Osteoblast (primary cell): ENCODE measurements around the gene ADRA2C. TPM values are rescaled to one million over a fixed set of nuclear protein-coding genes. Genes with fewer than 3 reads are reported as not detected.

Experiments
- DNase-seq: peaks from one replicate; pipeline ENCODE4 v3.0.0; 2011; ENCODE audit warnings: low spot score, mixed read lengths; ENCODE audit not compliant: insufficient read length; ENCODE audit errors: missing footprints
- H2AFZ ChIP-seq: 2 replicates; pipeline ENCODE4 v1.6.0; 2011; ENCODE audit warnings: mild to moderate bottlenecking, low read length
- H3K27ac ChIP-seq: 2 replicates; pipeline ENCODE4 v1.5.1; 2011; ENCODE audit warnings: mild to moderate bottlenecking, low read depth, low read length, moderate library complexity
- H3K27me3 ChIP-seq: 2 replicates; pipeline ENCODE4 v1.6.0; 2012; ENCODE audit warnings: mild to moderate bottlenecking, control low read depth, inconsistent platforms, low read length, moderate library complexity; ENCODE audit not compliant: insufficient read depth
- H3K36me3 ChIP-seq: 2 replicates; pipeline ENCODE4 v1.5.1; 2011; ENCODE audit warnings: mild to moderate bottlenecking, low read length, control low read depth, moderate library complexity; ENCODE audit not compliant: insufficient read depth
- H3K4me1 ChIP-seq: 2 replicates; pipeline ENCODE4 v1.5.1; 2011; ENCODE audit warnings: mild to moderate bottlenecking, low read length, control low read depth, moderate library complexity; ENCODE audit not compliant: insufficient read depth
- H3K4me2 ChIP-seq: 2 replicates; pipeline ENCODE4 v1.6.0; 2011; ENCODE audit warnings: mild to moderate bottlenecking, low read length; ENCODE audit not compliant: insufficient read depth
- H3K4me3 ChIP-seq: fragments of 200-600 bp; sonication (generic); 3 replicates; pipeline ENCODE4 v1.5.1; 2012; ENCODE audit warnings: mild to moderate bottlenecking, low read length, inconsistent platforms; ENCODE audit not compliant: insufficient read depth
- H3K79me2 ChIP-seq: 2 replicates; pipeline ENCODE4 v1.6.0; 2012; ENCODE audit warnings: mild to moderate bottlenecking, low read length, control low read depth, inconsistent platforms; ENCODE audit not compliant: insufficient read depth
- H3K9me3 ChIP-seq: 2 replicates; pipeline ENCODE4 v1.5.1; 2011; ENCODE audit warnings: low read depth, low read length, control low read depth
- H4K20me1 ChIP-seq: 2 replicates; pipeline ENCODE4 v1.6.0; 2012; ENCODE audit warnings: mild to moderate bottlenecking, low read length, control low read depth; ENCODE audit not compliant: insufficient read depth
- total RNA-seq: library from RNA; depleted of rRNA; stranded (reverse); fragments of >200 nt; gene quantifications from 2 replicates; pipeline ENCODE4 v1.2.3, GENCODE V29; 2012
- TF ChIP-seq, protein P1 (sequence below): IDR thresholded peaks from 2 replicates; pipeline ENCODE4 v1.5.1; 2011; ENCODE audit warnings: mild to moderate bottlenecking, low read depth, low read length, moderate library complexity; ENCODE audit errors: extremely low read depth

ADRA2C gene
- total RNA-seq, 1 donor: 1.1 TPM

DNA sequence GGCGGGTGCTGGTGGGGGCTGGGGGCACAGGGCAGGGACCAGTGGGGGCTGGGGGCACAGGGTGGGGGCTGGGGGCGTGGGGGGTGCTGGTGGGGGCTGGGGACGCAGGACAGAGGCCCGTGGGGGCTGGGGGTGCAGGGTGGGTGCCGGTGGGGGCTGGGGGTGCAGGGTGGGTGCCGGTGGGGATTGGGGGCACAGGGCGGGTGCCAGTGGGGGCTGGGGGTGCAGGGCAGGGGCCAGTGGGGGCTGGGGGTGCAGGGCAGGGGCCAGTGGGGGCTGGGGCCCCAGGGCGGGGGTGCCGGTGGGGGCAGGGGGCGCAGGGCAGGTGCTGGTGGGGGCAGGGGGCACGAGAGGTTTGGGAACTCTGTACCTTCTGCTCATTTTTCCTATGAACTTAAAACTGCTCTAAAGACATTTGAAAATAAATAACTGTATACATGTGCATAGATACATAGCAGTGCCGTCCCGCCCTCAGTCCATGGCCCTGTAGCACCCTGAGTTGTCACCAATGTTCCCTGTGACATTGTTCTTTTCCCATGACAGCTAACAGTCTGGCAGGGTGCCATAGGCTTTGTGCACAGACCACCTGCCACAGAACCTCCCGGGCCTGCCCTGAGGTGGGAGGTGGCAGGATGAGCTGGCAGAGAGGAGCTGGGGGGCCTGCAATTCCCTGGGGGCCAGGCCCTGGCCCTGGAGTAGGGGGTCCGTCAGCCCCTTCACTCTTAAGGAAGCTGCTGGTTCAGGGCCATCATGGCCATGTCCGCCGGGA lies 35.6 kb upstream of the ADRA2C start:
- H4K20me1 ChIP-seq: no peaks in the 10 kb centered on the region
- peaks cover 27% of the 10 kb centered on the region for H3K27me3 ChIP-seq
- H3K4me3 ChIP-seq: no peak overlapping the region
- H3K9me3 ChIP-seq: no peaks in the 10 kb centered on the region
- no peaks in the 10 kb centered on the region for H3K79me2 ChIP-seq
- DNase-seq: no peak
- no peaks in the 10 kb centered on the region for H3K36me3 ChIP-seq
- TF ChIP-seq, protein P1, sequence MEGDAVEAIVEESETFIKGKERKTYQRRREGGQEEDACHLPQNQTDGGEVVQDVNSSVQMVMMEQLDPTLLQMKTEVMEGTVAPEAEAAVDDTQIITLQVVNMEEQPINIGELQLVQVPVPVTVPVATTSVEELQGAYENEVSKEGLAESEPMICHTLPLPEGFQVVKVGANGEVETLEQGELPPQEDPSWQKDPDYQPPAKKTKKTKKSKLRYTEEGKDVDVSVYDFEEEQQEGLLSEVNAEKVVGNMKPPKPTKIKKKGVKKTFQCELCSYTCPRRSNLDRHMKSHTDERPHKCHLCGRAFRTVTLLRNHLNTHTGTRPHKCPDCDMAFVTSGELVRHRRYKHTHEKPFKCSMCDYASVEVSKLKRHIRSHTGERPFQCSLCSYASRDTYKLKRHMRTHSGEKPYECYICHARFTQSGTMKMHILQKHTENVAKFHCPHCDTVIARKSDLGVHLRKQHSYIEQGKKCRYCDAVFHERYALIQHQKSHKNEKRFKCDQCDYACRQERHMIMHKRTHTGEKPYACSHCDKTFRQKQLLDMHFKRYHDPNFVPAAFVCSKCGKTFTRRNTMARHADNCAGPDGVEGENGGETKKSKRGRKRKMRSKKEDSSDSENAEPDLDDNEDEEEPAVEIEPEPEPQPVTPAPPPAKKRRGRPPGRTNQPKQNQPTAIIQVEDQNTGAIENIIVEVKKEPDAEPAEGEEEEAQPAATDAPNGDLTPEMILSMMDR: no peak
- peaks cover 3% of the 10 kb centered on the region for H3K4me1 ChIP-seq
- no peak overlapping the region for H2AFZ ChIP-seq
- H3K27ac ChIP-seq: no peak overlapping the region
- H3K4me2 ChIP-seq: no peak overlapping the region

DNA sequence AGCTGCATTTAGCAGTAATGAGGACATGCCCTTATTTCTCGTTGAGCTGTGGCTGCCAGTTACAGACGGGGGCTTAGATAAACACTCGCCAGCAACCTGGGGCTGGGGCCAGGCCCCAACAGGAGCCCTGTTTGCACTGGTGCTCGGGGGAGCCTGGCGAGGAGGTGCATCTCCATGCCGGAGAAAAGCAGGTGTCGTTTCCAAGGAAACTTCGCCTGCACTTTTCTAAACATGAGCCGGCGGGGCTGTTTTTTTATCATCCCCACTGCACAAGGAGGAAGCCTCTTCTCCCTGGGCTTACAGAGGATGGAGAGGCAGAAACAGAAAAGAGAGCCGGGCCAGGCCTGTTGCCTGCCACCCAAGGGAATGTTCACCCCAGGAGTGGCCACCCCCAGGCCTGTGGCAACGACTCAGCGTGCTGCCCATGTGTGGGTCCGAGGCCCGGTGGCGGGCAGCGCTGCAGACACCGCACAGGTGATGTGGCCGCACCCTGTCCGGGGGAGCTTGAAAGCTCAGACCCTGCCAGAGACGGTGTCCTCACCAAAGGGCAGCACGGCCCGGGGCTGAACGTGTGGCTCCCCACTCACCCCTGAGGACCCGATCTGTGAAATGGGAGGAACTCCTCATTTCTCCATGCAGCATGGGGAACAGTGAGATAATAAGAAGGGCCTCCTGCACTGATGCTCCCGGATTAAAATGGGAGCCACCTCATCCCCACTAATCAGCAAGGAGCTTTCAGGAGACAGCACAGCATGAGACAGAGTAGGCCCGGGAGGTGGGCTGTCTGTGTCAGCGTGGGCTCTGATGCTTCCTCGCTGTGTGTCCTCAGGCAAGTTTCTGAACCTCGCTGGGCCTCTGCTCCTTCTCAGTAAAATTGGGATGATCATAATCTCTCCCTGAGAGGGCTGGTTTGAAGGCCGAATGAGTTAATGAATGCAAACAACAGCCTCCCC lies 33.8 kb upstream of the ADRA2C start:
- Histone ChIP-seq H4K20me1 (no peaks in the 10 kb centered on the region), H3K27ac (no peak overlapping the region), H3K4me2 (no peak overlapping the region), H3K9me3 (peaks cover 4% of the 10 kb centered on the region), H3K79me2 (no peaks in the 10 kb centered on the region), H3K4me1 (peaks cover 3% of the 10 kb centered on the region), H3K36me3 (no peaks in the 10 kb centered on the region), H3K27me3 (peaks cover 23% of the 10 kb centered on the region), H3K4me3 (no peak overlapping the region), H2AFZ (no peak overlapping the region)
- no peak for DNase-seq
- TF ChIP-seq, protein P1: no peak

DNA sequence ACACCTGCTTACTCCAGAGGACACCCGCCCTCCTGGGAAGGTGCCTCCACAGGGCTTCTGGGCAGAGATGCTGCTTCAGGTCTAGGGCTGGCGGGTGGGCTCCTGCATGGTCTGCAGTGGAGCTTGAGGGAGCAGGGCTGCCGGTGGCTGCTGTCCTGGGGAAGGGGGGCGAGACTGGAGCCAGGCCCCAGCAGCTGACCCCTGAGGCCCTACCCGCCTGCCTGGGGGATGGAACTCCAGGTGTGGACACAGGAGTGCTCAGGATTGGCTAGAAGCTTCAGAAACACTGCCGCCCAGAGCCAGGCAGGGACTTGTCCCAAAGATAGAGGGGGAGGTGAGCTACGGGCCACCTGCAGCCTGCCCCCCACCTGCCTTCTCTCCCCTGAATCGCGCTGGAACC lies 33.0 kb upstream of the ADRA2C start:
- Histone ChIP-seq H3K4me2 (no peak overlapping the region), H3K27me3 (peaks cover 26% of the 10 kb centered on the region), H2AFZ (no peak overlapping the region)

More for the DNA sequence above, 33.0 kb upstream of the ADRA2C start:
- no peak for DNase-seq
- H3K79me2 ChIP-seq: no peaks in the 10 kb centered on the region
- no peaks in the 10 kb centered on the region for H4K20me1 ChIP-seq
- no peak overlapping the region for H3K4me3 ChIP-seq
- peaks cover 4% of the 10 kb centered on the region for H3K9me3 ChIP-seq
- H3K27ac ChIP-seq: no peak overlapping the region
- H3K4me1 ChIP-seq: peaks cover 3% of the 10 kb centered on the region
- TF ChIP-seq, protein P1: no peak
- H3K36me3 ChIP-seq: no peaks in the 10 kb centered on the region
